Measurements from ENCODE around the gene ALKBH7.
"Not testable (repeated sequence)": the region's sequence is repeated elsewhere in the genome, so short reads cannot be mapped to it uniquely, and the experiment has no call there.

Gene ALKBH7

DNA sequence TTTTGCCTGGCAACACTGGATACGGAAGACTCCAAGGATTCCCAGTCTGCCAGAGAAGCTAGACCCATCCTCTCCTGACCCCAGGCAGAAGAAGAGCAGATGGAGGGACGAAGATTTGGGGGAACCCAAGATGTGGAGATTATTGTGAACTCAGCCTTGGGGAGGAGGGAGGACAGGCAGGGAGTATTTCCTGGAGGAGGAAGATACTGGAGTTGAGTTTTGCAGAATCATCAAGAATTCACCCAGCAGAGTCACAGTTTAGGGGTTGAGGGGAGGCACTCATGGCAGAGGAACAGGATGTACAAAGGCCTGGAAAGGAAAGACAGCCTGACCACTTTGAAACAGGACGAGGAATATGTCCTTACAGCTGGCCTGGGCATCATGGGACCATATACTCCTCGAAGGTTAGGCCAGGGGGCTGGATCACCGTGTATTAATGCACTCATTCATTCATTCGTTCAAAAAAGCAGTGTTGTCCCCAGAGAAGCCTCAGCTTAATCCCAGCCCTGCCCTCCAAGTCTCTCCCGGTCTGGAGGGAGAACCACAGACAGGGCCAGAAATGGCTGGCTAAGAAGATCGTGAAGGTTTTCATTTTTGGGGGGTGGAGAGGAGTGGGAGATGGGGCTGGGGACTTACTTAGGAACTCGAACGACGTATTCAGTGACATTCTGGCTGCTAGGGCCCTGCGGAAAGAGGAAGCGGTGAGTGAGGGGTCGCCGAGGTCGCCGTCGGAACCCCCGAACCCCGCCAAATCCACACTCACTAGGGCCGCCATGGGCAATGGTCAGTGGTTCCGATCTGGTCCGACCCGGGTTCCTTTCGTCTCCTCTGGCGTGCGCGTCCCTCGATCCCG is 19.9 kb downstream of the ALKBH7 start:
- no peak for DNase-seq (ENCODE audit: low read depth)
- TF ChIP-seq, protein P1, sequence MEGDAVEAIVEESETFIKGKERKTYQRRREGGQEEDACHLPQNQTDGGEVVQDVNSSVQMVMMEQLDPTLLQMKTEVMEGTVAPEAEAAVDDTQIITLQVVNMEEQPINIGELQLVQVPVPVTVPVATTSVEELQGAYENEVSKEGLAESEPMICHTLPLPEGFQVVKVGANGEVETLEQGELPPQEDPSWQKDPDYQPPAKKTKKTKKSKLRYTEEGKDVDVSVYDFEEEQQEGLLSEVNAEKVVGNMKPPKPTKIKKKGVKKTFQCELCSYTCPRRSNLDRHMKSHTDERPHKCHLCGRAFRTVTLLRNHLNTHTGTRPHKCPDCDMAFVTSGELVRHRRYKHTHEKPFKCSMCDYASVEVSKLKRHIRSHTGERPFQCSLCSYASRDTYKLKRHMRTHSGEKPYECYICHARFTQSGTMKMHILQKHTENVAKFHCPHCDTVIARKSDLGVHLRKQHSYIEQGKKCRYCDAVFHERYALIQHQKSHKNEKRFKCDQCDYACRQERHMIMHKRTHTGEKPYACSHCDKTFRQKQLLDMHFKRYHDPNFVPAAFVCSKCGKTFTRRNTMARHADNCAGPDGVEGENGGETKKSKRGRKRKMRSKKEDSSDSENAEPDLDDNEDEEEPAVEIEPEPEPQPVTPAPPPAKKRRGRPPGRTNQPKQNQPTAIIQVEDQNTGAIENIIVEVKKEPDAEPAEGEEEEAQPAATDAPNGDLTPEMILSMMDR (conservative IDR thresholded peaks at IDR 0.05; ENCODE audit: low read length), result no peak
- peak overlapping the region; percentile 73 for H3K4me3 ChIP-seq (ENCODE audit: low read length)

DNA sequence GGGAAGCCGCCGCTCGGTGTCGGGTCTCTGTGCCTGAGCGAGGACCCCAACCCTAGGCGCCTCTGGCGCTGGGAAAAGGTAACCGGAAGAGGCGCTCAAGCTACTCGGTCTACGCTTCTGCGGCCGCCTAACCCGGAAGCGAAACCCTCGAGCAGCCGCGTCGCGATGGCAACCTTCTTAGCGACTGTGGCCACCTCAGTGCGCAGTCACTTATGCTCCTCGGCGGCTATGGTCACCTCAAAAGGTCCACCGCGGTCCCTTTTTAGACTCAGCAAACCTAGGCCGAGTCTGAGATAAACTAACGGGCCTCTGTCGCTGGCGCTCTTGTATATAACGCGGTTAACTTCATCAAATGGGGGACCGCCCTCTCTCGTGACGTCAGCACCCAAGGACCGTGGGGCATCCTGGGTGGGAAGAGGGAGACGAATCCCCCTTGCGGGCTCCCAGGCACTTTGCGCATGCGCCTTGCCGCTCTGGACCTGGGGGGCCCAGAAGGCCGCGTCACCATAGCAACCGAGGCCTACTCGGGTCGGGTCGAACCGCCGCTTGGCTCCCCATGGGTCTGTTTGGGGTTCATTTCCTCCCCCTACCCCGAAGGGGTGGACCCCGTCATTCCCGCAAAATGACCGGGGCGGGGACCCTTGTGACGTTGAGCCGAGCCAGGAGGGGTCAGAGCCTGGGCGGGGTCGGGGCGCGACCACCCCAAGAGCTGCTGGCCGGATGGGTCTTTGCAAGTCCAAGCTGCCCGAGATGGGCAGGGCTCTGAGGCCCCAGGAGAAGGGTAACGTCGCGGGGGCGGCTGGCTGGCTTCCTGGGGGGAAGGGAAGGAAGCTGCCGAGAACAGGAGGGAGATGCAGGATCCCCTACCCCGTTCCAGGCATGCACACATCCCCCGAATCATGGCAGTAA is 20.7 kb downstream of the ALKBH7 start, which contains the start of gene GTF2F1:
GTF2F1 (minus strand) TSS at position 91 of the 909 bp plus-strand sequence. CDS start 169 bp downstream, outside the sequence.
- peak within 1 kb of the TSS; percentile 73 for H3K4me3 ChIP-seq (ENCODE audit: low read length)
- TF ChIP-seq, protein P1 (conservative IDR thresholded peaks at IDR 0.05; ENCODE audit: low read length), result peak; percentile 17; the same call in 1 of the 2 replicates
- peak; percentile 95 for DNase-seq (ENCODE audit: low read depth)

- no peak for DNase-seq (ENCODE audit: low read depth)
- H3K4me3 ChIP-seq (ENCODE audit: low read length), result peak overlapping the region; percentile 73
- TF ChIP-seq, protein P1 (conservative IDR thresholded peaks at IDR 0.05; ENCODE audit: low read length), result no peak
Observed at GRCh38 chr19:6393983-6394412, 21.4 kb downstream of the ALKBH7 start.

- TF ChIP-seq, protein P1 (conservative IDR thresholded peaks at IDR 0.05; ENCODE audit: low read length), result no peak
- no peak overlapping the region for H3K4me3 ChIP-seq (ENCODE audit: low read length)
- DNase-seq (ENCODE audit: low read depth), result no peak
Observed at GRCh38 chr19:6394831-6395230, 22.2 kb downstream of the ALKBH7 start.

GRCh38 chr19:6396305-6396704 is 23.7 kb downstream of the ALKBH7 start:
- no peak overlapping the region for H3K4me3 ChIP-seq (ENCODE audit: low read length)
- DNase-seq (ENCODE audit: low read depth), result no peak
- TF ChIP-seq, protein P1 (conservative IDR thresholded peaks at IDR 0.05; ENCODE audit: low read length), result no peak

- not testable (repeated sequence) for H3K4me3 ChIP-seq (ENCODE audit: low read length); DNase-seq (ENCODE audit: low read depth)
Observed at GRCh38 chr19:6400062-6400944, 27.7 kb downstream of the ALKBH7 start.

Data from AG10803 (cell line).